Keratinocyte (primary cell): ENCODE results near the gene ITFG1.

ENCODE experiments used
- EZH2 ChIP-seq: IDR thresholded peaks from one replicate; pipeline ENCODE4 v1.6.1; 2012; ENCODE audit warnings: inconsistent platforms, mild to moderate bottlenecking, low read length, moderate library complexity
- TF ChIP-seq, protein P1 (sequence below), 3 experiments: IDR thresholded peaks in 1 of 3; conservative IDR thresholded peaks in 1 of 3; optimal IDR thresholded peaks in 1 of 3; 2 replicates in 2 of 3; 3 replicates in 1 of 3; pipeline versions ENCODE3 to v1.5.1; 2011; ENCODE audit warnings: low read length in 3 of 3, mild to moderate bottlenecking in 3 of 3, moderate library complexity in 2 of 3, control low read depth in 1 of 3, inconsistent platforms in 1 of 3; ENCODE audit not compliant: insufficient read depth in 2 of 3; ENCODE audit errors: extremely low read depth in 1 of 3

GRCh38 chr16:47461598-47462266 is 869 bp upstream of the ITFG1 start:
- TF ChIP-seq, protein P1, sequence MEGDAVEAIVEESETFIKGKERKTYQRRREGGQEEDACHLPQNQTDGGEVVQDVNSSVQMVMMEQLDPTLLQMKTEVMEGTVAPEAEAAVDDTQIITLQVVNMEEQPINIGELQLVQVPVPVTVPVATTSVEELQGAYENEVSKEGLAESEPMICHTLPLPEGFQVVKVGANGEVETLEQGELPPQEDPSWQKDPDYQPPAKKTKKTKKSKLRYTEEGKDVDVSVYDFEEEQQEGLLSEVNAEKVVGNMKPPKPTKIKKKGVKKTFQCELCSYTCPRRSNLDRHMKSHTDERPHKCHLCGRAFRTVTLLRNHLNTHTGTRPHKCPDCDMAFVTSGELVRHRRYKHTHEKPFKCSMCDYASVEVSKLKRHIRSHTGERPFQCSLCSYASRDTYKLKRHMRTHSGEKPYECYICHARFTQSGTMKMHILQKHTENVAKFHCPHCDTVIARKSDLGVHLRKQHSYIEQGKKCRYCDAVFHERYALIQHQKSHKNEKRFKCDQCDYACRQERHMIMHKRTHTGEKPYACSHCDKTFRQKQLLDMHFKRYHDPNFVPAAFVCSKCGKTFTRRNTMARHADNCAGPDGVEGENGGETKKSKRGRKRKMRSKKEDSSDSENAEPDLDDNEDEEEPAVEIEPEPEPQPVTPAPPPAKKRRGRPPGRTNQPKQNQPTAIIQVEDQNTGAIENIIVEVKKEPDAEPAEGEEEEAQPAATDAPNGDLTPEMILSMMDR (optimal IDR thresholded peaks at IDR 0.05 in 1 of 3, IDR thresholded peaks at IDR 0.05 in 1 of 3, conservative IDR thresholded peaks at IDR 0.05 in 1 of 3; ENCODE audit: extremely low read depth in 1 of 3, insufficient read depth in 2 of 3, low read length in 3 of 3) = no peak
- no peak for TF ChIP-seq EZH2
